CD4-positive, alpha-beta T cell (primary cell): ENCODE results near the gene C2. TPM values are rescaled to one million over a fixed set of nuclear protein-coding genes. Genes with fewer than 3 reads are reported as not detected.
"Not testable (repeated sequence)": the region's sequence is repeated elsewhere in the genome, so short reads cannot be mapped to it uniquely, and the experiment has no call there.

Experiments used
- ATAC-seq: fragments of 200-7000 bp; cut with Tn5 transposase; one replicate; pipeline ENCODE4 v1.10.0; 2022; ENCODE audit warnings: mild to moderate bottlenecking; ENCODE audit not compliant: poor library complexity
- CTCF ChIA-PET: fragments of 350-600 bp; sonication (Branson Sonifier 250); formaldehyde crosslinking; loops from one replicate; lab custom pipeline; 2021; ENCODE audit warnings: antibody characterized with exemption, inconsistent platforms; lab: Charles Lee
- POLR2A ChIA-PET: fragments of 350-600 bp; sonication (Branson Sonifier 250); formaldehyde crosslinking; loops from one replicate; lab custom pipeline; 2021; ENCODE audit warnings: antibody characterized with exemption, inconsistent platforms; lab: Charles Lee
- DNase-seq, 14 experiments: peaks; one replicate each; pipeline ENCODE4 v3.0.0-alpha.2; 2013 to 2020; ENCODE audit warnings: mixed read lengths in 2 of 14
- H3K27ac ChIP-seq, 2 donors: one replicate each; pipeline versions ENCODE4 v1.5.1 to v1.7.0; 2013; ENCODE audit warnings: low read length in 2 of 2, low read depth in 1 of 2, mild to moderate bottlenecking in 1 of 2
- H3K27me3 ChIP-seq, 2 experiments: 1 replicate in 1 of 2; 2 replicates in 1 of 2; pipeline versions ENCODE4 v1.6.1 to v1.7.0; 2013; ENCODE audit warnings: low read length in 2 of 2, control low read depth in 1 of 2, mild to moderate bottlenecking in 1 of 2, moderate library complexity in 1 of 2; ENCODE audit not compliant: insufficient read depth in 2 of 2, control insufficient read depth in 1 of 2
- H3K36me3 ChIP-seq: one replicate; pipeline ENCODE4 v1.6.1; 2013; ENCODE audit warnings: low read length, control low read depth; ENCODE audit not compliant: insufficient read depth
- H3K4me1 ChIP-seq: one replicate; pipeline ENCODE4 v1.6.1; 2013; ENCODE audit warnings: low read length, control low read depth; ENCODE audit not compliant: insufficient read depth
- H3K4me3 ChIP-seq: one replicate; pipeline ENCODE4 v1.5.1; 2013; ENCODE audit warnings: mild to moderate bottlenecking, low read length, moderate library complexity
- H3K9me3 ChIP-seq, 2 experiments: 1 replicate in 1 of 2; 2 replicates in 1 of 2; pipeline versions ENCODE4 v1.6.1 to v1.7.0; 2013; ENCODE audit warnings: low read length in 2 of 2, mild to moderate bottlenecking in 2 of 2, control low read depth in 1 of 2, moderate library complexity in 1 of 2; ENCODE audit not compliant: control insufficient read depth in 1 of 2, insufficient read depth in 1 of 2
- H3K27ac Mint-ChIP-seq: one replicate; pipeline ENCODE4 v1.8.0; 2020; ENCODE audit warnings: mixed read lengths
- H3K27me3 Mint-ChIP-seq: one replicate; pipeline ENCODE4 v1.8.0; 2021; ENCODE audit warnings: mixed read lengths
- H3K36me3 Mint-ChIP-seq: one replicate; pipeline ENCODE4 v1.8.0; 2021; ENCODE audit warnings: low read depth, mixed read lengths
- H3K4me1 Mint-ChIP-seq: one replicate; pipeline ENCODE4 v1.8.0; 2021; ENCODE audit warnings: low read depth, mixed read lengths
- H3K4me3 Mint-ChIP-seq: one replicate; pipeline ENCODE4 v1.8.0; 2020; ENCODE audit warnings: mild to moderate bottlenecking, mixed read lengths
- H3K9me3 Mint-ChIP-seq: one replicate; pipeline ENCODE4 v1.8.0; 2020; ENCODE audit warnings: mixed read lengths
- intact Hi-C, 2 experiments: fragments of 100-400 bp; cut with DNase I in 1 of 2; cut with micrococcal nuclease in 1 of 2; formaldehyde crosslinking; loops; one replicate each; pipeline versions ENCODE4 v1.15.1 to v1.9.0; 2023 to 2025; cut with DNase I, micrococcal nuclease
- total RNA-seq, 174 experiments: library from RNA in 2 of 174; stranded (reverse) in 2 of 174; gene quantifications; one replicate each; pipeline ENCODE4 v1.2.3 and lab custom pipeline; 2021 to 2026
- TF ChIP-seq, protein P1 (sequence below): fragments of 200-600 bp; IDR thresholded peaks from one replicate; pipeline ENCODE4 v1.8.0; 2022; ENCODE audit warnings: antibody characterized with exemption, mild to moderate bottlenecking

Gene C2
- total RNA-seq, 2 experiments from 2014 or later: 1.4 to 2.3 TPM

DNA sequence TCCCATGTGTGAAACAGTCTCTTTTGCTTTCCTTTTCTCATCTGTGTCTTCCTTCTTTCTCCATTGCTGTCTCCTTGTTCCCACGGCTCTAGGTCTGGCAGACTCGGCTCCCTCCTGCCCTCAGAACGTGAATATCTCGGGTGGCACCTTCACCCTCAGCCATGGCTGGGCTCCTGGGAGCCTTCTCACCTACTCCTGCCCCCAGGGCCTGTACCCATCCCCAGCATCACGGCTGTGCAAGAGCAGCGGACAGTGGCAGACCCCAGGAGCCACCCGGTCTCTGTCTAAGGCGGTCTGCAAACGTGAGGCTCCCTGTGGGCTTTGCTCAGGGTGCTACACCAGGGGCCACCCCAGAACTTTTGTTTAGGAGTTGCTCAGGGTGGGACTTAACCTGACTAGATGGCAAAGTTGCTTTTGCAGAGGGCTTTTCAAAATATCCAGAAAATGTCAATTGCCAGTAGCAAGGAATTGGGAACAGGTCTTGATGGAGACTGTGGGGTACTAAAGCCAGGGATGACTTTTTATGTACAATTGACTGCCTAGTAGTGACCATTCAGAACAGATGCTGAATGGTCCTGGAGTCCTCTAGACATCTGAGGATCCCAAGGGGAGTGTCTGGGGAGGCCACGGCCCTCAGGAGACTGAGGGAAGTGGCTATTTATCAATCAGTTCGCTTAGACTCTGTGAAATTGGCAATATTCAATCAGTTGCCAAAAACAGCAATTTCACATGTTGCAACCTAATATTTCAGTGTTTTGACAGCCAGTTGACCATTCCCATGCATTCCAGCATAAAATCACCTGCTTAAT, 550 bp downstream of the C2 start:
- Histone ChIP-seq H3K9me3 (no peaks in the 10 kb centered on the region), H3K27ac (no peak overlapping the region), H3K27me3 (no peaks in the 10 kb centered on the region), H3K4me1 (no peaks in the 10 kb centered on the region), H3K4me3 (no peak overlapping the region), H3K36me3 (no peaks in the 10 kb centered on the region)
- TF ChIP-seq, protein P1, sequence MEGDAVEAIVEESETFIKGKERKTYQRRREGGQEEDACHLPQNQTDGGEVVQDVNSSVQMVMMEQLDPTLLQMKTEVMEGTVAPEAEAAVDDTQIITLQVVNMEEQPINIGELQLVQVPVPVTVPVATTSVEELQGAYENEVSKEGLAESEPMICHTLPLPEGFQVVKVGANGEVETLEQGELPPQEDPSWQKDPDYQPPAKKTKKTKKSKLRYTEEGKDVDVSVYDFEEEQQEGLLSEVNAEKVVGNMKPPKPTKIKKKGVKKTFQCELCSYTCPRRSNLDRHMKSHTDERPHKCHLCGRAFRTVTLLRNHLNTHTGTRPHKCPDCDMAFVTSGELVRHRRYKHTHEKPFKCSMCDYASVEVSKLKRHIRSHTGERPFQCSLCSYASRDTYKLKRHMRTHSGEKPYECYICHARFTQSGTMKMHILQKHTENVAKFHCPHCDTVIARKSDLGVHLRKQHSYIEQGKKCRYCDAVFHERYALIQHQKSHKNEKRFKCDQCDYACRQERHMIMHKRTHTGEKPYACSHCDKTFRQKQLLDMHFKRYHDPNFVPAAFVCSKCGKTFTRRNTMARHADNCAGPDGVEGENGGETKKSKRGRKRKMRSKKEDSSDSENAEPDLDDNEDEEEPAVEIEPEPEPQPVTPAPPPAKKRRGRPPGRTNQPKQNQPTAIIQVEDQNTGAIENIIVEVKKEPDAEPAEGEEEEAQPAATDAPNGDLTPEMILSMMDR: no peak
- peaks cover 1% of the 10 kb centered on the region for H3K27me3 Mint-ChIP-seq
- H3K9me3 Mint-ChIP-seq: no peaks in the 10 kb centered on the region
- ATAC-seq (no peak), DNase-seq (no peak)
- ChIA-PET POLR2A (no interaction called here), CTCF (no interaction called here)
- no peak overlapping the region for H3K4me3 Mint-ChIP-seq
- intact Hi-C loops: no loop called here
- no peak overlapping the region for H3K27ac Mint-ChIP-seq
- no peaks in the 10 kb centered on the region for H3K36me3 Mint-ChIP-seq
- H3K4me1 Mint-ChIP-seq: no peaks in the 10 kb centered on the region

DNA sequence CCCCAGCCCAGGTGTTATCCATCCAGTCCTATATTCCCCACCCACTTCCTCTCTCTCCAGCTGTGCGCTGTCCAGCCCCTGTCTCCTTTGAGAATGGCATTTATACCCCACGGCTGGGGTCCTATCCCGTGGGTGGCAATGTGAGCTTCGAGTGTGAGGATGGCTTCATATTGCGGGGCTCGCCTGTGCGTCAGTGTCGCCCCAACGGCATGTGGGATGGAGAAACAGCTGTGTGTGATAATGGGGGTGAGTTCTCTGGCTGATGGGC, 1.1 kb downstream of the C2 start:
- Mint-ChIP-seq H3K4me3 (no peak overlapping the region), H3K4me1 (no peaks in the 10 kb centered on the region), H3K36me3 (no peaks in the 10 kb centered on the region), H3K27ac (no peak overlapping the region), H3K9me3 (no peaks in the 10 kb centered on the region), H3K27me3 (peaks cover 5% of the 10 kb centered on the region)
- no peak for DNase-seq
- no peak overlapping the region for H3K27ac ChIP-seq
- no peaks in the 10 kb centered on the region for H3K4me1 ChIP-seq
- no peaks in the 10 kb centered on the region for H3K27me3 ChIP-seq
- TF ChIP-seq, protein P1: no peak
- ChIA-PET CTCF (no interaction called here), POLR2A (no interaction called here)
- no peaks in the 10 kb centered on the region for H3K36me3 ChIP-seq
- no peak for ATAC-seq
- H3K9me3 ChIP-seq: no peaks in the 10 kb centered on the region
- H3K4me3 ChIP-seq: no peak overlapping the region
- intact Hi-C loops: no loop called here

DNA sequence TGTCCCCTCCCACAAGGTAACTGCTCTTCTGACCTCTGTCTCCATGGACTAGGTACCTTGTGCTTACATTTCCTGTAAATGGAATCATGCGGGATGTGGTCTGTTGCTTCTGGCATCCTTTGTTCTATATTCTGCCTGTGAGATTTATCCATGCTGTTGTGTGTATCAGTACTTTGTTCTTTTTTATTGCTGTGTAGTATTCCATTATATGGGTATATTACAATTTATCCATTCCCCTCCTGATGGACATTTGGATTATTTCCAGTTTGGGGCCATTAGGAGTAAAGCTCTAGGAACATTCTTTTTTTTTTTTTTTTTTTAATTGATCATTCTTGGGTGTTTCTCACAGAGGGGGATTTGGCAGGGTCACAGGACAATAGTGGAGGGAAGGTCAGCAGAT, 3.4 kb downstream of the C2 start:
- no peaks in the 10 kb centered on the region for H3K27me3 ChIP-seq
- no peak overlapping the region for H3K27ac ChIP-seq
- H3K36me3 ChIP-seq: no peaks in the 10 kb centered on the region
- H3K4me3 ChIP-seq: no peak overlapping the region
- Mint-ChIP-seq H3K36me3 (no peaks in the 10 kb centered on the region), H3K27me3 (peaks cover 5% of the 10 kb centered on the region), H3K4me1 (no peaks in the 10 kb centered on the region), H3K9me3 (no peaks in the 10 kb centered on the region), H3K27ac (no peak overlapping the region), H3K4me3 (no peak overlapping the region)
- TF ChIP-seq, protein P1: no peak
- intact Hi-C loops: no loop called here
- ATAC-seq: no peak
- no peaks in the 10 kb centered on the region for H3K9me3 ChIP-seq
- DNase-seq: no peak
- H3K4me1 ChIP-seq: no peaks in the 10 kb centered on the region
- ChIA-PET POLR2A (no interaction called here), CTCF (no interaction called here)

DNA sequence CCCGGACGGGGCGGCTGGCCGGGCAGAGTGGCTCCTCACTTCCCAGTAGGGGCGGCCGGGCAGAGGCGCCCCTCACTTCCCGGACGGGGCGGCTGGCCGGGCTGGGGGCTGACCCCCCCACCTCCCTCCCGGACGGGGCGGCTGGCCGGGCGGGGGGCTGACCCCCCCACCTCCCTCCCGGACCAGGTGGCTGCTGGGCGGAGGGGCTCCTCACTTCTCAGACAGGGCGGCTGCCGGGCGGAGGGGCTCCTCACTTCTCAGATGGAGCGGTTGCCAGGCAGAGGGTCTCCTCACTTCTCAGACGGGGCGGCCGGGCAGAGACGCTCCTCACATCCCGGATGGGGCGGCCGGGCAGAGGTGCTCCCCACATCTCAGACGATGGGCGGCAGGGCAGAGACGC, 4.6 kb downstream of the C2 start:
- H3K4me3 Mint-ChIP-seq, POLR2A ChIA-PET, H3K4me3 ChIP-seq, H3K27ac ChIP-seq, H3K27me3 ChIP-seq, H3K36me3 Mint-ChIP-seq, DNase-seq, H3K27ac Mint-ChIP-seq, H3K36me3 ChIP-seq, ATAC-seq, CTCF ChIA-PET, intact Hi-C loops, H3K9me3 Mint-ChIP-seq, H3K27me3 Mint-ChIP-seq, H3K9me3 ChIP-seq, H3K4me1 Mint-ChIP-seq, H3K4me1 ChIP-seq: not testable (repeated sequence)
